ENCODE results near the gene ZYG11A.
A peak's percentile ranks its signal among the peaks of the same experiment; 100 is the strongest.

ZYG11A gene

DNA sequence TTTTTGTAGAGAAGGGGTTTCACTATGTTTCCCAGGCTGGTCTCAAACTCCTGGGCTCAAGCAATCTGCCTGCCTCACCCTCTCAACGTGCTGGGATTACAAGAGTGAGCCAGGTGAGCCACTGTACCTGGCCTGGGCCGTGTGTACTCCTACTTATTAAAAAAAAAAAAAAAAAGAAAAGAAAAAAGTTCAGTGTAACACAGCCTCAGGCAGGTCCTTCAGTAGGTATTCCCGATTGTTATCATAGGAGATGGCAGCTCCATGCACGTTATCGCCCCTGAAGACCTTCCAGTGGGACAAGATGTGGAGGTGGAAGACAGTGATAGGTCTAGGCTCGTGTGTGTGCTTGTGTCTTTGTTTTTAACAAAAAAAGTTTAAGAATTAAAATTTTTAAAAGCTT is 75.6 kb downstream of the ZYG11A start:
- DNase-seq (ENCODE audit: low spot score) = no peak

DNA sequence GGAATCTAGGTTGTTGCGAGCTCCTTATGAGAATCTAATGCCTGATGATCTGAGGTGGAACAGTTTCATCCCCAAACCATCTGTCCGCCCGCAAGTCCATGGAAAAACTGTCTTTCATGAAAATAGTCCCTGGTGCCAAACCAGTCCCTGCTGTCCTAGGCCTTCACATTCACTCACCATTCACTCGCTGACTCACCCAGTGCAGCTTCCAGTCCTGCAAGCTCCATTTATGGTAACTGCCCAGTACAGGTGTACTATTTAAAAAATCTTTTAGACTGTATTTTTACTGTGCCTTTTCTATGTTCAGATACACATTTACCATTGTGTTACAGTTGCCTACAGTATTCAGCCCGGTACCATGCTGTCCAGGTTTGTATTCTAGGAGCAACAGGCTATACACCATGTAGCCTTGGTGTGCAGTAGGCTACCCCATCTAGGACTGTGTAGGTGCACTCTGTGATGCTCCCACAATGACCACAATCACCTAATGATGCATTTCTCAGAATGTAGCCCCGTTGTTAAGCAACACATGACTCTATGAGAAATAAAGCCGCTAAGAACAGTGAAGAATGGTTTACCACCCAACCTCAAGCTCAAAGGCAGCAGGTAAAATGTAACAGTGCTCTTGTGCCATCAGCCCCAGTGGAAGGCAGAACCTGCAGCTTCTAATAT is 76.6 kb downstream of the ZYG11A start:
- no peak for DNase-seq (ENCODE audit: low spot score)

DNA sequence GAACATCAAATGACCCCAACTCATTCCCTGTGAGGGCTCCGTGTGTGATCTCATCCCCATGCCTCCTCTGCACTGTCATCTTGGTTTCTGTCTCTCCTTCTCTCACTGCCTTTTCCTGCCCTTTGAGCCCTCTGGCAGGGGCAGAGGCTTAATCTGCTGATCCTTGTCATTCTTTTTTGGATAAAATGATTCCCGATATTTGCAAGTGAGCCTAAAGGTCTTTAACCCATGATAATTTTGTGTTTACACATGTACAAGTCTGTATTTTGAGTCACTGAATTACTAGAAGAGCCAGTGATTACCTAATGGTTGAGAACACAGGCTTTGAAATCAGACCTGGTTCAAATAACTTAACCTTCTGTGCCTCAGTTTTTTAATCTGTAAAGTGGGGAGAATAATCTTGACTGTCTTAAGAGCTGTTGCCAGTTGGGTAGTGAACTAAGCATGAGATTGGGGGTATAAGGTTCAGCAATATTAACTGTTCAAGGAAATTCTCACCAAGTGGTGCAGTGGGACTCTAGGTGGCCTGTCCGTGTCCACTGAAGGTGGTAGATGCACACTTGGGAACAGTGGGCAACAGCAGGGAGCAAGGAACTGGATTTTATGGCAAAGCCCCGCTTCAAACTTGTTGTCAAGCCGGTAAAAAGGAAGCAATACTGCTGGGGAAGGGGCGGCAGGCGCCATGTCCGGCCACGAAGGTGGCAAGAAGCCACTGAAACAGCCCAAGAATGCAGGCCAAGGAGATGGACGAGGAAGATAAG is 77.3 kb downstream of the ZYG11A start:
- DNase-seq (ENCODE audit: low spot score) = no peak

DNA sequence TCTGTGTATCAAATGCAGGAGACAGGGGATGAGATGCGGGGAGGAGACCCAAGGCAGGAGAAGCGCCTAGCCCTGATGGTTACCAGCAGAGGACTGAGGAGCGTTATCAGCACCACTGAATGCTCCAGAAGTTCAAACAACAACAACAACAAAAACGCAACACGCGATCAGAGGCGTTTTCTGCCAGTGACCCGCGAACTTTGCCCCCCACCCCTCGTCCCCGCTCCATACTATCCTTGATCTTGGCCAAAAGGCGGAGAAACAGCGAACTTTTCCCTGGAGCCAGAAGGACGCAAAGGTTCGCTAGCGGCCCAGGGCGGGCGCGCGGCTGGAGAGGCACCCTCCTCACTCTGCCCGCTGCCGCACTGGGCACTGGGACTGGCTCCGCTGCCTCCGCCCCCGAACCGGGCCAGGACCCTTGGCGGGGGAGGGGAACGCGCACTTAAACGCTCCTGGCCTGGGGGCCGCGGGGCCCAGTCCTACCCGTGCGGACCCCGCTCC is 78.3 kb downstream of the ZYG11A start:
- DNase-seq (ENCODE audit: low spot score) = peak; percentile 46

DNA sequence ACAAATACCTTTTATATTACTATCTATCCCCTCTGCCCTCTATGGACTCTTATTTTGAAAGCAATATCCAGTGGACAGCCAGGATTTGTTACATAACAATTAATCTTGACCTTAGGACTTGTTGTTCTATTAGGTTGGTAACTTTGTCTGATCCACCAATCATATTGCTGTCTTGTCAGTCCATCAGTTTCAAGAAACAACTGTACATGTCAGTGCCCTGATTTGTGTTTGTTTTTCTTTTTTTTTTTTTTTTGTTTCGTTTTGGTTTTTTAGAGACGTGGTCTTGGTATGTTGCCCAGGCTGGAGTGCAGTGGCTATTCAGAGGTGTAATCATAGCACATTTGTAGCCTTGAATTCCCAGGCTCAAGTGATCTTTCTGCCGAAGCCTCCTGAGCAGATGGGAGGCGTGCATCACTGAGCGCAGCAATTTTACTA is 83.0 kb downstream of the ZYG11A start:
- DNase-seq (ENCODE audit: low spot score) = no peak

DNA sequence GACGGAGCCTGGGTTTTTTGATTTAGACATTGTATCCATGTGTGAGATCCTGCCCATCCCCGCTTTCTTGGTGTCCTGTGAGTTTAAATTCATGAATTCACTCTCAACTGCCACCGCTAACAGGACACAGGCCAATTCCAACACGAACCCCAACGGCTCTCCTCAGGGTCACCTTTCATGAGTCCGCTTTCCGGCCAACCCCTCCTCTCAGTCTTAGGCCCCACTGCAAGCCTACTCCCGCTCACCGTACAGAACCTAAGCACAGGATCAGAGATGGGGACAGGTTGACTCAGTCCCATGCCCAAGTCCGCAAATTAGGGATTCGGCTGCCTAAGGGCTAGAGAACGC is 84.3 kb downstream of the ZYG11A start:
- no peak for DNase-seq (ENCODE audit: low spot score)

DNA sequence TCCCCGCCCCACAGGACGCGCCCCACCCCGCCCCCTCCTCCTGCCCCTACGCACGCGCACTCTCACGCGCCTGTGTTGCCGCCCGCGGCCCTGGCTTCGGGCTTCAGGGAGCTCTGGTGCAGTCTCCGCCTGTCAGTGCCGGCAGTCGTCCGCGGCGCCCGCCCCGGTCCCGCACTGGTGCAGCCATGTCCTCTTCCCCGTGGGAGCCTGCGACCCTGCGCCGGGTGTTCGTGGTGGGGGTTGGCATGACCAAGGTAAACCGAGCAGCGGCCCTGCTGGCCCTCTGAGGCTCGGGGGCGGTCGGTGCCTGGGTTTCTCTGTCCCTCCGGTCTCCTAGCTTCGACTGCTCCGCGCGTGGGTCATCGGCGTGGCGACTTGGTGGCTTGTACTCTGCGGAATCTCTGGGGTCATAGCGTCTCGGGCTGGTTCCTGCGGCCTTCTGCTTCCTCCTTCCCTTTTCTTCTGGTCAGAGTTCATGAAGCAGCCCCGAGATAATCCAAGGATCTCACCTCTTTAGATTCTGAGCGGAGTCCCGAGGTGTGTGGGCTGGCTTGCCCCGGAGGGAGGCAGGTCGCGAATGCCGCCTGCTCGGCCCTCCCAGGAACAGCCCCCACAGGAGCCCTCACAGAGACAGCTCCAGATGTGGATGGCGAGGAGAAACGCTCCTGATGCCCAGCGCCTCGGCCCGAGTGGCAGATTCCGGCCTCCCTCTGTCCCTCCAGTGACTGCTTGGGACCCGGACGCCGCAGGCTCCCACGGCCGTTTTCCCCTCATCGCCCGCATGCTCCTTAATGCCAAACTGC is 84.9 kb downstream of the ZYG11A start, which contains the start of gene SCP2:
Gene SCP2 (plus strand): TSS at position 65 of the 803 bp plus-strand sequence. CDS start 121 bp downstream, at position 186.
- DNase-seq (ENCODE audit: low spot score) = peak; percentile 92

DNA sequence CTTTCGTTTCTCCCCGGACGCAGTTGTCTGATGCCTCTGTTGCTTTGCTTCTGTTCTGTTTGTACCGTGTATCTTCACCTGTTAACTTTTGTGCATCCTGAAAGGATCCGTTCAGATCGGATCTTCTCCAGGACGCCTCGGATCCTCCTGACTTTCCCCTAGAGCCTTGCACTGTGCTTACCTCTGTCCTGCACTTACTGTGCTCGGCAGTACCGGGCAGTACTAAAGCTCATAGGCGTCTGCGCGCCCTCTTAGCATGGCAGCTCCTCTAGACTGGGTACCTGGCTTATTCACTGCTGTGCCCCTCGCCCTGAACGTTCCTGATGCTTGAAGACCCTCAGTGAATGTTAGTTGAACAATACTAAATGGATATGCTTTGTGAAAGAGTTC is 85.5 kb downstream of the ZYG11A start:
- DNase-seq (ENCODE audit: low spot score) = no peak

DNA sequence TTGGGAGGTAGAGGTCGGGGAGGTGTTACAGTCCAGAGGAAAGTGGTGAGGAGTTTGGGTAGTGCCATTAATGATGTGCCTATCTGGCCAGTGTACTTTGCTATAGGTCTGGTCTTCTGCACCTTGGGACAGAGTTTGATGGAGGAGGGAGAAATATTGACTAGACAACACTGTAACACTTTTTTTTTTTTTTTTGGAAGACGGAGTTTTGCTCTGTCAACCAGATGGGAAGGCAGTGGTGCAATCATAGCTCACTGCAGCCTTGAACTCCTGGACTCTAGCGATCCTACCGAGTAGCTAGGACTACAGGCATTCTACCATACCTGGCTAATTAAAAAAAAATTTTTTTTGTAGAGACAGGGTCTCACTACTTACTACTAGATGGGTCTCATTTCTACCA is 86.5 kb downstream of the ZYG11A start:
- no peak for DNase-seq (ENCODE audit: low spot score)

DNA sequence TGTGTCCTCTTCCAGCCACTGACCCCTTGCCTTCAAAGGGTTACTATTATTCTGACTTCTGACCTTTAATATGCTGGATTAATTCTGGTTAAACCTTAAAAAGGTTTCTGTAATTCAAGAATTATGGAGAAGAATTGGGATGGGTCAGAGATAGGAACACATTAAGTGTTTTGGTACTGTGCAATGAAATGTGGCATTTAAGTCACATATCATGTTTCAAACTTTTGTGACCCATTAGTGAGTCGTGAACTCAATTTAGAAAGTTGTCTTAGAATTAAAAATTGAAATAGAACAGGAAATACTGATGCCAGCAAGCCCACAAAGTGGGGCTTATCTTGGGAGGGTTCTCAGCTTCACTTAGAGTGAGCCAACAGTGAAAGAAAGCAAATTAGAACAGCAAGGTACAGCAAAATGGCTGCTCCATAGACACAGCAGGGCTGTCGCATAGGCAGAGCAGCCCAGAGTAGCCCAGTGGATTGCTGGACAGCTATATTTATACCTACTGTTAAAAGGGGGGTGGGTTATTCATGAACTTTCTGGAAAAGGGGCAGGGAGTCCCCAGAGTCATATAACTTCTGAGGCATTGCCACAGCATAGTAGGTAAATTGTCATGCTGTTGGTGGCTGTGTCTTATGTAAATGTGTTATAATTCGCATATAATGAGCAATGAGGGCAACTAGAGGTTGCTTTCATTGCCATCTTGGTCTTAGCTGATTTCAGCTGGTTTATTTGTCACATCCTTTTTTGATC is 95.0 kb downstream of the ZYG11A start:
- DNase-seq (ENCODE audit: low spot score) = no peak

DNA sequence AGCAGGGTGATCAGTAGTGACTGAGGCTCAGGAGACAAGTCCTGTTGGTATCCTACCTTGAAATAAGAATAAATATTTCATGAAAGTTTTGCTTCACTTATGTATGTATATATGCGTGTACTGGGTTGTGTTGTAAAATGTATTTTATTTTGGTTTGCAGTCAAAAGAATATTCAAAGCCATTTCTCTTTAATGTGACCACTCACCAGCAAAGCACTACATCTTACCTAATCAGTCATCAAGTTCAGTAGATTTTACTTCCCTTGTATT is 95.6 kb downstream of the ZYG11A start:
- DNase-seq (ENCODE audit: low spot score) = no peak

DNA sequence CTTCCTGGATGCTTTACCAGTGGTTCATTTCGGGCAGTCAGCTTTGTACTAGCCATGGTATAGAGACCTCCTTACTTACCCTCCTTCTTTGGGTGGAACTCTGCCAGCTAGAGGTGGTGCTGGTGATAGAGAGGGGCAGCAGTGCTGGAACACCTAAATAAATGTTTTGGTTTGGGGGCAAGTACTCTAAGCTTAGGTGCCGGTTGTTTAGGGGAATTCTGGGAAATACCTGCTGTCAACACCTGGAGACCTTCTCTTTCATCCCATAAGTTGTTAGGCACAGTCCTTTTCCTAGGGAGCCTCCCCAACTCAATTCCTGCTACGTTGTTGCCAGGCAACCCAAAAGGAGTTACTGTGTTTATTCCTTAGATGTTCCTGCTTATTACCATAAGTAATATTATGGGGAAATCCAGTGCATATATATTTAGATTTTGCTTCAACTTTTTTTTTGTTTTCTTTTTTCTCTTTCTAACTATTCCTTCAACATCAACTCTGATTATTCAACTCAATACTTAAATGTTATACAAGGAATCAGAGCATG is 101.4 kb downstream of the ZYG11A start:
- DNase-seq (ENCODE audit: low spot score) = no peak

DNA sequence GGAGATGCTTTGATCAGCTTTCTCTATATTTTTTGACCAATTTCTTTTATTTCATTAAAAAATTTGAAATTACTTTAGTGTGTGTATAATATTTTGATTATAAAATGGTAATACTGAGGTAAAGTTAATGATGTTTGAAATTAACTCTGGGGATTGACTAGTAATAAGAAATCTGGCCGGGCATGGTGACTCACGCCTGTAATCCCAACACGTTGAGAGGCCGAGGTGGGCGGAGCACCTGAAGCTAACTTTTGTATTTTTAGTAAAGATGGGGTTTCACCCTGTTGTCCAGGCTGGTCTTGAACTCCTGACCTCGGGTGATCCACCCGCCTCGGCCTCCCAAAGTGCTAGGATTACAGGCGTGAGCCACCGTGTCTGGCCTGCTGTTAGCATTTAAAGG is 102.0 kb downstream of the ZYG11A start:
- DNase-seq (ENCODE audit: low spot score) = no peak
